Lower leg skin (tissue), 3 donors: ENCODE data around the gene BCL3.

Experiments used
- POLR2A ChIP-seq, 2 donors: fragments of 450-650 bp; IDR thresholded peaks; one replicate each; pipeline ENCODE4 v1.6.1; 2016 to 2017; ENCODE audit warnings: antibody characterized with exemption in 2 of 2, mild to moderate bottlenecking in 1 of 2, moderate library complexity in 1 of 2
- TF ChIP-seq, protein P1 (sequence below), 3 donors: fragments of 450-650 bp; IDR thresholded peaks; one replicate each; pipeline ENCODE4 v1.5.1; 2016; ENCODE audit warnings: antibody characterized with exemption in 3 of 3, mild to moderate bottlenecking in 3 of 3, moderate library complexity in 2 of 3

DNA sequence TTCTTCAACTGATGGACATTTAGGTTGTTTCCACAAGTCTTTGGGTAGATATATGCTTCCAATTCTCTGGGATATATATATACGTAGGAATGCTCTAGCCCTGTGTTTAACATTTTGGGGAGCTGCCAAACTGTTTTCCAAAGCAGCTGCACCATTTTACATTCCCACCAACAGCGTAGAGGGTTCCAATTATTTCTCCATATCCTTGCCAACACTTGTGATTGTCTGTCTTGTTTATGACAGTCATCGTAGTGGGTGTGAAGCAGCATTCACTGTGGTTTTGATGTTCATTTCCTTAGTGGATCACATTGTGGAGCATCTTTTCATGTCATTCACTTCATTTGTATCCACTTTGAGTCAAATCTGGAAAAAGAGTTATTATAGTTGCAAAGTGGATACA, 24.5 kb downstream of the BCL3 start:
- TF ChIP-seq, protein P1, sequence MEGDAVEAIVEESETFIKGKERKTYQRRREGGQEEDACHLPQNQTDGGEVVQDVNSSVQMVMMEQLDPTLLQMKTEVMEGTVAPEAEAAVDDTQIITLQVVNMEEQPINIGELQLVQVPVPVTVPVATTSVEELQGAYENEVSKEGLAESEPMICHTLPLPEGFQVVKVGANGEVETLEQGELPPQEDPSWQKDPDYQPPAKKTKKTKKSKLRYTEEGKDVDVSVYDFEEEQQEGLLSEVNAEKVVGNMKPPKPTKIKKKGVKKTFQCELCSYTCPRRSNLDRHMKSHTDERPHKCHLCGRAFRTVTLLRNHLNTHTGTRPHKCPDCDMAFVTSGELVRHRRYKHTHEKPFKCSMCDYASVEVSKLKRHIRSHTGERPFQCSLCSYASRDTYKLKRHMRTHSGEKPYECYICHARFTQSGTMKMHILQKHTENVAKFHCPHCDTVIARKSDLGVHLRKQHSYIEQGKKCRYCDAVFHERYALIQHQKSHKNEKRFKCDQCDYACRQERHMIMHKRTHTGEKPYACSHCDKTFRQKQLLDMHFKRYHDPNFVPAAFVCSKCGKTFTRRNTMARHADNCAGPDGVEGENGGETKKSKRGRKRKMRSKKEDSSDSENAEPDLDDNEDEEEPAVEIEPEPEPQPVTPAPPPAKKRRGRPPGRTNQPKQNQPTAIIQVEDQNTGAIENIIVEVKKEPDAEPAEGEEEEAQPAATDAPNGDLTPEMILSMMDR (IDR thresholded peaks at IDR 0.05) = no peak
- no peak for TF ChIP-seq POLR2A (IDR thresholded peaks at IDR 0.05)
